Left forelimb (tissue), 1 donor: ENCODE results near the gene SLC9A3.

Source experiments
- DNase-seq: peaks from one replicate; pipeline ENCODE4 v3.0.0-alpha.2; 2018; ENCODE audit warnings: low spot score

The SLC9A3 gene

GRCh38 chr5:554284-554988, 30.2 kb upstream of the SLC9A3 start:
- peak; percentile 52 for DNase-seq

- peak; percentile 63 for DNase-seq
Observed at GRCh38 chr5:553874-554273, 29.6 kb upstream of the SLC9A3 start.

DNA sequence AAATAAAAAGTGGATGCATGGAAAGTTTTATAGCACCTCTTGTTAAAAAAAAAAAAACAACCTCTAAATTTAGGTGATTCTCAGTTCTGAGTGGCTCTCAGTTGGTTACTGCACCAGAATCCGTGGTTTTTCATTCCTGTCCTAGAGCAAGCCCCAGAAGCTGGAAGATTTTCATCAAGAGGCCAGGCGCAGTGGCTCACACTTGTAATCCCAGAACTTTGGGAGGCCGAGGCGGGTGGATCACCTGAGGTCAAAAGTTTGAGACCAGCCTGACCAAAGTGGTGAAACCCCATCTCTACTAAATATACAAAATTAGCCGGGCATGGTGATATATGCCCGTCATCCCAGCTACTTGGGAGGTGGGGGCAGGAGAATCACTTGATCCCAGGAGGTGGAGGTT, 27.2 kb upstream of the SLC9A3 start:
- no peak for DNase-seq

DNA sequence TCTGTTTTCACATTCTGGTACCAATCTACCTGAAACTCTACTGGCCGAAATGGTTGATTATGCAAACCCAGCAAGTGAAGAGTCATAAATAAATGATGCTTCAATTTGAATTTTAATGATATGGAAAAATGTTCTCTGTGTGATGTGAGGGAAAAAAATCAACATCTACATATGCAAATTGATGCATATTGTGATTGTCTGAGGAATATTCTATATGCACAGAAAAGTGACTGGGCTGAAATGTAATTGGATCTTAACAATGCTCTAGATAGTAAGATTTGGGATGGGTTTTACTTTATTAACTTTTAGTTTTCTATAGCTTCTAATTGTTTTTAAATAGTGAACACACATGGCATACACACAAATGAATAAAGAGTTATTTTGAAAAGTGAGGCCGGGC, 25.0 kb upstream of the SLC9A3 start:
- DNase-seq: no peak

- DNase-seq: no peak
Observed at GRCh38 chr5:548256-548655, 24.0 kb upstream of the SLC9A3 start.

GRCh38 chr5:547086-547924, 23.1 kb upstream of the SLC9A3 start:
- DNase-seq: no peak

- no peak for DNase-seq
Observed at GRCh38 chr5:546376-546908, 22.2 kb upstream of the SLC9A3 start.

- no peak for DNase-seq
Observed at GRCh38 chr5:545641-546375, 21.6 kb upstream of the SLC9A3 start.

DNA sequence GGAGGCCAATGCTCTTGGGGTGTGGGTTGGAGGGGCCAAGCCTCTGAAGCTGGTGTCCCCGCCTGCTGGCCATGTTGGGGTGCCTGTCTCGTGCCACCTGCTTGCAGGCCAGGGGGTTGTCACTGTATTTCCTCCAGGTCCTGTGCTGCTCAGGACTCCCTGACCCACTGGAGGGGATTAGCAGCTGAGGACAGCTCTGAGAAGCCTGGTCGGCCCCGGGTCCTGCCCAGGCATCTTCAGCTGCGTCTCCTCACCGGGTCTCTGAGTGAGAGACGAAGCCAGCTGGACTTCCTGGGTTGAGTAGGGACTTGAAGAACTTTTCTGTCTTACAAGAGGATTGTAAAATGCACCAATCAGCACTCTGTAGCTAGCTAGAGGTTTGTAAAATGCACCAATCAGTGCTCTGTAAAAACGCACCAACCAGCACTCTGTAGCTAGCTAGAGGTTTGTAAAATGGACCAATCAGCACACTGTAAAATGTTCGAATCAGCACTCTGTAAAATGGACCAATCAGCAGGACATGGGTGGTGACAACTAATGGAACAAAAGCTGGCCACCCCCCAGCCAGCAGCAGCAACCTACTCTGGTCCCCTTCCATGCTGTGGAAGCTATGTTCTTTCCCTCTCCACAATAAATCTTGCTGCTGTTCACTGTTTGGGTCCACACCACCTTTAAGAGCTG, 20.6 kb upstream of the SLC9A3 start:
- DNase-seq: no peak

DNA sequence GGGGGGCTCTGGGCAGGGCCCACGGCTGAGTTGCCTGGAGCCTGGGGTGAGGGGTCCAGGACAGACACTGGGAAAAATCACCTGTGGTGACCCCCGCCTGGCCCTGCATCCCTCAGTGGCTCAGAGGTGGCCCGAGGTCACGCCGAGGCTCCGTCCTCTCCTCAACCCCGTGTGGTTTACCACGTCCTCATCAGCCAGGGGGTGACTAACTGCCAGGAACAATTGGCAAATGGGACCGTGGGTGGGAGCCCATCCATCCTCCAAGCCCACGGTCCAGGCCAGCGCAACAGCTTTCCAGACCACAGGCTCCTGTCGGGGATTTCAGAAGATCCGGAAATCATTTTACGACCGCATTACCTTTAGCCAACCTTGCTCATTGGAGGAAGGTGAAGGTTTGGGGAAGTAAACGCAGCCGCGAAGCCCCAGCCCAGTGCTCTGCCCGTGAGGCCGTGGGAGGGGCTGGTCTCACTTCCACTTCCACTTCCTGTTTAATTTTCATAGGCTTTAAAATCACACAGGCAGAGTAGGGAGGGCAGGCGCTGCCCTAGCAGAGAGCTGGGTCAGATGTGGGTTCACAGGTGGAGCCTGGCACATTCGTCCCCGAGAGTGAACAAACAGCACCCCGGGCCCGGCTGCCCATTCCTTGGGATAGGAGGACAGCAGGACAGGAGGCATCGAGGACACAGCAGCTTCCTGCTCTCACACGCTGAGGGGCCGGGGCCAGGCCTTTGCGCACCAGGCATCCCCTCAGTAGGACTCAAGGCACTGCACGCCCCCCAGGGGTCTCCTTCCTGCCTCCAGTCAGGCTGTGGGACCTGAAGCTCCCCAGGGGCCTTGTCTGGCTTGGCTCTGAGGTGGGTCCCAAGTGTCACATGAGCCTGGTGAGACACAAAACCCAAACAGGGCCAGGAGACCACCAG, 19.8 kb upstream of the SLC9A3 start:
- DNase-seq: no peak

DNA sequence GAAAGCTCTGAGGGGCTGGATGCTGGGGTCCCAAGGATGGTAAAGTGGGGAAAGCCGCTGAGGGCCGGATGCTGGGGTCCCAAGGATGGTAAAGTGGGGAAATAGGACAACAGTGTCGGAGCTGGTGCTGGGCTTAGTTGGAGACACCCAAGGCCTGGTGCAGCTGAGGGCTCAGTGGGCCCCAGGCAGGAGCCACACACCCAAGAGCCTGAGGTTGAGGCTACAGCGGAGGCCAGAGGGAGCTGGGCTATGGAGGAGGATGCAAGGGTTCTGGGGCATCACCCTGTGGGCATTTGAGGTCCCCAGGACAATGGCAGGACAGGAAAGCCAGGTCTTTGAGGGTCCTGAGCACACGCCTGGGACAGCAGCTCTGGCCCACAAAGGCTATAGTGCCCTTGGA, 19.1 kb upstream of the SLC9A3 start:
- no peak for DNase-seq

- DNase-seq: no peak
Observed at GRCh38 chr5:542319-543311, 18.4 kb upstream of the SLC9A3 start.

DNA sequence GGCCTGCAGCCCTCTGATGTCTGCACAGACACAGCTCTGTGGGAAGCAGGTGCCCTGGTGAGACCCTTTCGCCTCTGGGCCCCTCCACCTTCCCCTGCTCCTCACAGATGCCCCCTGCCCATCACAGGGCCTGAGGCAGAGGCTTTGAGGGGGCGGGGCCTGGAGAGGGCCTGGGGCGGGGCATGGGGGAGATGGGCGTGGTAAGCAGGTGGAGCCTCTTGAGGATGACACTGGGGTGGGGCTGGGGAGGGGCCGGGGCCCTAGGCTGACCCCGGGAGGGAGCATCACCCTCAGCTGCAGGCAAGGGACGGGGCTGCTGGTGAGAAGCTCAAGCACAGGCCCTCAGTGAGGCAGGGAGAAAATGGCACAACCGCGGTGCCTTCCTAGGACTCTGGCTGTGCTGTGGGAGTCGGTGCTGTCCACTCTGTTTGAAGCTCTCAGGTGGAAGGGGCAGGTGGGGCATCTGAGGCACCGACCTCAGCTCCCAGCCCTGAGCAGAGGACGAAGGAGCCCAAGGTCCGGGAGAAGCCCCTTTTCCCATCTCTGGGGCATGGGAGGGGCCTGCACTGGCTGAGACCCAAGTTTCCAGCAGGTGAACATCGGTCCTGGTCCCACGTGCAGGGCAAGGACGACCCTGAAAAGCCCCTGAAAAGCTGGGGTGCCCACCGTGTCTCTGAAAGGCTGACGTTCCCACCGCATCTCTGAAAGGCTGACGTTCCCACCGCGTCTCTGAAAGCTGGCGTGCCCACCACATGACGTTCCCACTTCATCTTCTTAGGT, 17.5 kb upstream of the SLC9A3 start:
- DNase-seq: no peak

DNA sequence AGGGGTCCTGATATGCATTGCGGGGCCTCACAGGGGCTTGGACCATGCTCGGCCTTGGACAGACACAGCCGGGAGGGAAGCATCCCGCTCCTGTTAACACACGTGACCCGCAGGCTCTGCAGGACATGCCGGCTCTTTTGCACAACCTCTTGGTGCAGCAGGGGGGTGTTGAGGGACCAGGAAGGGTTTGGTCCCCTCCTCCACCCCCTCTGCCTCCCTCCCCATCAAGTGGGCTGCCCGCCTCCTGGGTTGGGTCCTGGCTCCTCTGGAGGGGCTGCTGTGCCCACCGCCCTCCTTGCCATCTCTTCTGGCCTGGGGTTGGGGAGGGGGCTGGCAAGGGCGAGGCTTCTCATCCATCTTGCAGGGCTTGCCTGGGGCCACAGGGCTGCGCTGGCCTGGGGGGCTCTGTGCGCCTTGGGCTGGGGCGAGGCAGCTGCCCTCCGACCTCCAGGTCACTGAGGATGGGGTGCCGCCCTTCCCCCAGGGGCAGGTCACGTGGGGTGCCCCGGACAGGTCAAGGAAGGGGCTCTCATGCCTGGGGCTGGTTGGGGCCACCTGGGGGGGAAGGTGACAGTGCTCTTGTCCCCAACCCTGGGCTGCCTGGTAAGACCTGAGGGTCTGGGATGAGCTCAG, 16.8 kb upstream of the SLC9A3 start:
- no peak for DNase-seq

- DNase-seq: no peak
Observed at GRCh38 chr5:540071-540905, 16.0 kb upstream of the SLC9A3 start.

GRCh38 chr5:539469-540070, 15.3 kb upstream of the SLC9A3 start:
- DNase-seq: no peak
